Measurements from ENCODE around the gene NUP160. TPM values are rescaled to one million over a fixed set of nuclear protein-coding genes. Genes with fewer than 3 reads are reported as not detected.
"Not testable (repeated sequence)": the region's sequence is repeated elsewhere in the genome, so short reads cannot be mapped to it uniquely, and the experiment has no call there.

Gene NUP160
- polyA plus RNA-seq, 3 donors: 10.0 to 15.3 (median 13.3) TPM

GRCh38 chr11:47837292-47837691, 10.9 kb downstream of the NUP160 start:
- no peak overlapping the region for H3K27ac ChIP-seq (ENCODE audit: low read depth, low read length)
- 31 to 85% (median 80%) methylated on average over 6 of the region's 6 CpGs for WGBS, 3 donors

GRCh38 chr11:47830013-47830412, 18.1 kb downstream of the NUP160 start:
- H3K27ac ChIP-seq (ENCODE audit: low read depth, low read length): not testable (repeated sequence)
- WGBS, 3 donors: 95 to 98% (median 96%) methylated on average over 1 of the region's 1 CpG

GRCh38 chr11:47828284-47828683, 19.9 kb downstream of the NUP160 start:
- H3K27ac ChIP-seq (ENCODE audit: low read depth, low read length): no peak overlapping the region
- 89 to 94% (median 90%) methylated on average over 1 of the region's 1 CpG for WGBS, 3 donors

GRCh38 chr11:47822664-47823063, 25.5 kb downstream of the NUP160 start:
- H3K27ac ChIP-seq (ENCODE audit: low read depth, low read length): not testable (repeated sequence)
- 95 to 98% (median 97%) methylated on average over 6 of the region's 6 CpGs for WGBS, 3 donors

- H3K27ac ChIP-seq (ENCODE audit: low read depth, low read length): no peak overlapping the region
Observed at GRCh38 chr11:47819743-47820142, 28.4 kb downstream of the NUP160 start.

GRCh38 chr11:47800759-47801158, 47.4 kb downstream of the NUP160 start:
- H3K27ac ChIP-seq (ENCODE audit: low read depth, low read length): no peak overlapping the region
- 94 to 100% (median 95%) methylated on average over 1 of the region's 1 CpG for WGBS, 3 donors

GRCh38 chr11:47797633-47798032, 50.5 kb downstream of the NUP160 start:
- WGBS, 3 donors: 91 to 95% (median 93%) methylated on average over 4 of the region's 4 CpGs
- H3K27ac ChIP-seq (ENCODE audit: low read depth, low read length): no peak overlapping the region

- WGBS, 3 donors: 71 to 81% (median 77%) methylated on average over 4 of the region's 4 CpGs
- no peak overlapping the region for H3K27ac ChIP-seq (ENCODE audit: low read depth, low read length)
Observed at GRCh38 chr11:47791774-47792430, 56.2 kb downstream of the NUP160 start.

- 97 to 100% (median 99%) methylated on average over 8 of the region's 8 CpGs for WGBS, 3 donors
- H3K27ac ChIP-seq (ENCODE audit: low read depth, low read length): not testable (repeated sequence)
Observed at GRCh38 chr11:47790017-47790416, 58.1 kb downstream of the NUP160 start.

GRCh38 chr11:47788181-47788580, 60.0 kb downstream of the NUP160 start:
- H3K27ac ChIP-seq (ENCODE audit: low read depth, low read length): no peak overlapping the region

GRCh38 chr11:47786373-47786772, 61.8 kb downstream of the NUP160 start:
- H3K27ac ChIP-seq (ENCODE audit: low read depth, low read length): no peak overlapping the region
- 61 to 66% (median 63%) methylated on average over 2 of the region's 2 CpGs for WGBS, 3 donors

More at GRCh38 chr11:47788181-47788580, 60.0 kb downstream of the NUP160 start:
- 91 to 92% (median 91%) methylated on average over 7 of the region's 7 CpGs for WGBS, 3 donors

GRCh38 chr11:47784785-47785381, 63.3 kb downstream of the NUP160 start:
- H3K27ac ChIP-seq (ENCODE audit: low read depth, low read length): no peak overlapping the region

GRCh38 chr11:47783087-47783610, 65.0 kb downstream of the NUP160 start:
- no peak overlapping the region for H3K27ac ChIP-seq (ENCODE audit: low read depth, low read length)
- WGBS, 3 donors: 74 to 97% (median 76%) methylated on average over 2 of the region's 2 CpGs

More at GRCh38 chr11:47784785-47785381, 63.3 kb downstream of the NUP160 start:
- WGBS, 3 donors: 53 to 89% (median 88%) methylated on average over 4 of the region's 4 CpGs

- no peak overlapping the region for H3K27ac ChIP-seq (ENCODE audit: low read depth, low read length)
- WGBS, 3 donors: 79 to 93% (median 92%) methylated on average over 7 of the region's 7 CpGs
Observed at GRCh38 chr11:47778878-47779483, 69.2 kb downstream of the NUP160 start.

- 77 to 91% (median 89%) methylated on average over 8 of the region's 8 CpGs for WGBS, 3 donors
Observed at GRCh38 chr11:47775240-47775869, 72.8 kb downstream of the NUP160 start.

GRCh38 chr11:47773882-47774281, 74.3 kb downstream of the NUP160 start:
- WGBS, 3 donors: 99 to 100% (median 99%) methylated on average over 3 of the region's 3 CpGs

More at GRCh38 chr11:47775240-47775869, 72.8 kb downstream of the NUP160 start:
- no peak overlapping the region for H3K27ac ChIP-seq (ENCODE audit: low read depth, low read length)

GRCh38 chr11:47769556-47769955, 78.6 kb downstream of the NUP160 start:
- H3K27ac ChIP-seq (ENCODE audit: low read depth, low read length): not testable (repeated sequence)
- WGBS, 3 donors: 82 to 88% (median 84%) methylated on average over 14 of the region's 14 CpGs

More at GRCh38 chr11:47773882-47774281, 74.3 kb downstream of the NUP160 start:
- no peak overlapping the region for H3K27ac ChIP-seq (ENCODE audit: low read depth, low read length)

- WGBS, 3 donors: 2 to 8% (median 2%) methylated on average over 12 of the region's 12 CpGs
- peak overlapping the region; percentile 66 for H3K27ac ChIP-seq (ENCODE audit: low read depth, low read length)
Observed at GRCh38 chr11:47768101-47768612, 80.0 kb downstream of the NUP160 start.
